GM10847 (cell line): ENCODE data around the gene MTHFD2L.

Source experiments
- POLR2A ChIP-seq: IDR thresholded peaks from 2 replicates; pipeline ENCODE4 v1.6.1; 2011; ENCODE audit not compliant: insufficient read length; ENCODE audit errors: extremely low read depth

MTHFD2L gene

DNA sequence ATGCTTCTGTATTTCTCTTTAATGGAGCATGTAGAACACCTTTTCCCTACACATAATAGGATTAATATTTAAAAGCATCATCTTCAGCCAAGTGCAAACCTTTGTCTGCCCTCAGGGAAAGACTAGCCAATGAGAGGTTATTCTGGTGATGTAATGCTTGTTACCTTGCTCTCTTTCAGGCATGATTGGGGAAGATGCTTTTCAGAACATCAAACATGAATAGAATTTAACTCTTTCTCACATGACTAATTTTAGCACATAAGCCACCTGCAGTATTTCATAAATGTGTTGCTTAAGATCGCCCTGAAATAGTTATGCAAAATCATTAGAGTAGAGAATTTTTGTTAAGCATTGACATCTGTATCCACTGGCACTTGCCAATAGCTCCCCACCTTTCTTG lies 139.6 kb downstream of the MTHFD2L start:
- no peak for TF ChIP-seq POLR2A

DNA sequence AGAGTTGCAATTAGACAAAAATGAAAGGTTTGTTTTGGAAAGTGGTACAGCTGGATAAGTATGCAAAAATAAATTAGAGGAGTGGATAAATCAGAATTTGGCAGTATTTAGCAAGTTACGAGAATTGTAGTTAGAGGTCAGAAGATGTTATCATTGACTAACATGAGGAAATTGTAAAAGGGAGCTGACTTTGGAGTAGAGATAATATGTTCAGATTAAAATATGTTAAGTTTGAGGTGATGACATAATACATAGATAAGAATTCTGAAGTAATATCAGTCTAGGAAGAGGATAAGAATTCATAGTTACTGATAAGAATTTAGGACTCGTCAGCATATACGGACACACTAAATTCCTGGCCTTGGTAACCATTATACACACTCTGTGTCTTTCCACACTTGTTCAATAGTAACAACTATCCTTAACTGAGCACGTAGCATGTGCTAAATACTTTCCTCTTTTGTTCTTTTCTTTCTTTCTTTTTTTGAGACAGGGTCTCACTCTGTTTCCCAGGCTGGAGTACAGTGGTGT lies 146.2 kb downstream of the MTHFD2L start:
- no peak for TF ChIP-seq POLR2A

DNA sequence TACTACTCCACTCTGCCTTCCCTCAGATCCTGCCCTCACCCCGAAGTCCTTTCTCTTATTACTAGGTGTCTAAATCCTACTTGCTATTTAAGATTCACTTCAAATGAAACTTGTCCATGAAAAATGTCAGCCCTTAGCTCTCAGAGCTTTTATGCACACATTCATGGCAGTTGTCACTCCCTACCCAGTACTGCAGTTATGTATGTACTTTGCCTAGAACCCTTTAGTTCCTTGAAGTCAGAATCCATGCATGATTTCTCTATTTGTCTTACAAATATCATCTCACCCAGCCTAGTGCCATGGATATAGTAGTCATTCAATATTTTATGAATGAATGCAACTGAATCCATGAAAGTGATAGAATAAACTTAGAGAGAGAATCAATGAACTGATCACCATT lies 147.1 kb downstream of the MTHFD2L start:
- TF ChIP-seq POLR2A: no peak

DNA sequence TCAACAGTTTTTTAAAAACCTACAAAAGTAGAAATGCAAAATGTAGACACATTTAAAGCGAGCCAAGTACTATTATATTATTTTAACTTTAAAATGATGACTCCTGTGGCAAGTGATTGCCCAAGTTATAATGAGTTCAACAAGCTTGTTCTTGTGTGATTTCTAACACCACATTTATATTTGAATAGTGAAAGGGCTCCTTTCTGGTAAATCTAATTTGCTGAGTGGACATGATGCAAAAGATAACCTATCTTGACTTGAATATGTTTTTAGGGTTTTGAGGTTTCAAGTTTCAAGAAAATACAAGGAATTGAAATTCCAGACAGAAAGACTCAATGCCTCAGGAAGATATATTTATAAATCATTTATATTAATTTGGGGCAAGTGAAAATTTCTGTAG lies 149.3 kb downstream of the MTHFD2L start:
- no peak for TF ChIP-seq POLR2A

DNA sequence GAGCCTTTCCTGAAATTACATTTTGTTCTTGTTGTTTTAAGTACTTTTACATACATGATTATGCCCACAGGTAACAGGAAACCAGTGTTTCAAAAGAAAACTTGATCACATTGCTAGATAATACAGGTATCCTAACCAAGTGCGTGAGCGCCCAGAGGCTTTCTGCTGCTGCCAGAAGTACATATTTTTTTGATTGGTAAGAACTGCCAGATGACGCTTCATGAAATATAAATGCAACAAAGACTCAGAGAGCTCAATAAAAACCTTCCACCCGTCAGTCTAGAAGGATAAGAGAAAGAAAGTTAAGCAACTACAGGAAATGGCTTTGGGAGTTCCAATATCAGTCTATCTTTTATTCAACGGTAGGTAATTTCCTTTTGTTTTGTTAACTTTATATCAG lies 150.3 kb downstream of the MTHFD2L start, which contains the start of gene EPGN:
Gene EPGN (plus strand): TSS at position 256 of the 400 bp plus-strand sequence. CDS start 64 bp downstream, at position 320.
- TF ChIP-seq POLR2A: no peak

DNA sequence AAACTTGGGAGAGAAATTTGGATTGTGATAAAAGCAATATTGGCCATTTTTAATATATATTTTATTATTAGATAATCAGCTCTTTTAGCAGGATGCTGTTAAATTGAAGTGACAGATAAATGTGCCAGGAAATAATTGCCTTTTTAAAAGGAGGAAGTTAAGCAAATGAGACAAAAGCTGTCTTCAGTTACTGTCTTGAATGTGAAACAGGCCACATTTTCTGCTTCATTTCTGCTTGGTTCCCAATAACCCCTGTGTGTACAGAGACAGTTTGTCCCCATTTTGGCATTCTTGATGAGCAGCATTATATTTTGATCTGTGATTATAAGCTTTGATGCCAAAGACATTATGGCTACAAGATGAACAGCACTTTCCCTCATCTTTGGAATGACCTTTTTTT lies 151.3 kb downstream of the MTHFD2L start:
- TF ChIP-seq POLR2A: no peak

DNA sequence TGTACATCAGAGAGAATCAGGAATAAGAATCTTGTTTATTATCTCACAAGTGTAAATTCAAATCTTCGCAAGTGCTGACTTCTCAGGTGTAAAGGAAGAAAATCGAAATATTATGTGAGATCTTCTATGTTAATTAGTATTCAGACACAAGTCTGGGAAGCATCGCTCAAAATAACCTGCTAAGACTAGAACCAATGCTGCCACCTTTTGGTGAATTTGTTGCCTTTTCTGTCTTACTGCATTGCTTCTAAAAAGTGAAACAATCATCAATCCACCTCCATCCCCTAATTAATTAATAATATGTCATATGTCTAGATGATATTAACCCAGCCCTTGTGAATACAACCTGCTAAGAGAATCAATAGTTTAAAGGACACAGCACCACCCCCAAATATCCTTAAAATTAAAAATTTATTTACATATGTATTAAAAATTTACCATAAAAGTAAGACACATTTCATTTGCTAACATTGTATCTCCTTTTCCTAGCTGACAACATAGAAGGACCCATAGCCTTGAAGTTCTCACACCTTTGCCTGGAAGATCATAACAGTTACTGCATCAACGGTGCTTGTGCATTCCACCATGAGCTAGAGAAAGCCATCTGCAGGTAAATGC lies 153.9 kb downstream of the MTHFD2L start:
- no peak for TF ChIP-seq POLR2A

DNA sequence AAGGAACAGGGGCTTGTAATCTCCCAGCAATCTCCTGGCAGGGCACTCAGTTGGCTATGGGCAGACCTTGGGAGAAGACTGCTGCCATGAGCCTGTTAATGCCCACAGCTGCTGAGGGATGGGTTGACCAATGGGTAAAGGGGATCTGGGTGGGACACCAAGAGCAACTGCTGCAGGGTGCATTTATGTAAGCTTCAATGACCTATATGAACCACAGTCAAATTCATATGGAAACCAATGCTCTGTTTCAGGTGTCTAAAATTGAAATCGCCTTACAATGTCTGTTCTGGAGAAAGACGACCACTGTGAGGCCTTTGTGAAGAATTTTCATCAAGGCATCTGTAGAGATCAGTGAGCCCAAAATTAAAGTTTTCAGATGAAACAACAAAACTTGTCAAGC lies 156.4 kb downstream of the MTHFD2L start:
- TF ChIP-seq POLR2A: no peak

DNA sequence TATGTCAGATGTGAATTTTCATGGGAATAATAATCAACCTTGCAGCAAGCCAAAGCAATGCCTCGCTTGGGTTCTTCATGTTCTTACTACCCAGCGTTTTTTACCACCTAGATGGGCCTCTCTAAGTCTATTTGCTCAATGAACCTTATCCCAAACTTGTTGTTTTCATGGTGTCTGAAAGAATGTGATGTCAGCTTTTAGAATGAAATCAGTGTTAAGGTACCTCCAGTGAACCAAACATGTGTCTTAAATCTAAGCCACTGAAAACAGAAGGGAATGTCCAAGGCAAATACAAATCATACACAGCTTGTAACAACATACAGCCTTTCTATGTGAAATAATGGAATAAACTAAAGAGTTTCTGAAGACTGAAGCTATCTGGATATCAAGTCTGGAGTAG lies 157.0 kb downstream of the MTHFD2L start:
- no peak for TF ChIP-seq POLR2A

DNA sequence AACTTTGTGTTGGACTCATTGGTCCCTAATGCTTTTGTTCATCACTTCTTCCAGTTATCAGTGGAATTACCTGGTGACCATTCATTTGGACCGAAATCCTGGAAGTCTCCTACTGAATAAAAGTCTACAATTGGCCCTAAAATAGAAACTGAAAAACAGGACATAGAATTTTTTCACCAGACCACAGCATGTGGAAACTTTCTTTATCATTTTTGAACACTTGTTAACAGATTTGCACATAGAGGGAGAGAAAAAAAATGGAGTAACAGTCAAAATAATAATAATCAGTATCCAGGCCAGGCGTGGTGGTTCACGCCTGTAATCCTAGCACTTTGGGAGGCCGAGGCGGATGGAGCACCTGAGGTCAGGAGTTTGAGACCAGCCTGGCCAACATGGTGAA lies 157.5 kb downstream of the MTHFD2L start:
- TF ChIP-seq POLR2A: no peak

DNA sequence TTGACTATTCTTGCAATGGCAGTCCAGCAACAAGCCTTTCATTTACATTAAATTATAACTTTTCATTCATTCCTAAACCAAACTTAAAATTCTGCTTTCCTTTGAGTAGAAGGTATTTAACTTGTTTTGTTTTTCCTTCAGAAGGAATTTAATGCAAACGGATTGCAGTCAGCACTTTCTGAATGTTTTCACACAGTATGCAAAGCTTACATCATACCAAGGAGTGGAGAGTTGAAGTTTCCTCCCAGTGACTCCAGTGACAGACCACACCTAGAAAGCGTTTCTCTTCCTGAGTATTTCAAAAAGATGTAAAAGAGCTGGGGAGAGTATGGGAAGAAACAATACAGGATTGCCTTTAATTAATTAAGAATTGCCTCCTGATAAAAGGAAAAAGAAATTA lies 158.5 kb downstream of the MTHFD2L start:
- no peak for TF ChIP-seq POLR2A

DNA sequence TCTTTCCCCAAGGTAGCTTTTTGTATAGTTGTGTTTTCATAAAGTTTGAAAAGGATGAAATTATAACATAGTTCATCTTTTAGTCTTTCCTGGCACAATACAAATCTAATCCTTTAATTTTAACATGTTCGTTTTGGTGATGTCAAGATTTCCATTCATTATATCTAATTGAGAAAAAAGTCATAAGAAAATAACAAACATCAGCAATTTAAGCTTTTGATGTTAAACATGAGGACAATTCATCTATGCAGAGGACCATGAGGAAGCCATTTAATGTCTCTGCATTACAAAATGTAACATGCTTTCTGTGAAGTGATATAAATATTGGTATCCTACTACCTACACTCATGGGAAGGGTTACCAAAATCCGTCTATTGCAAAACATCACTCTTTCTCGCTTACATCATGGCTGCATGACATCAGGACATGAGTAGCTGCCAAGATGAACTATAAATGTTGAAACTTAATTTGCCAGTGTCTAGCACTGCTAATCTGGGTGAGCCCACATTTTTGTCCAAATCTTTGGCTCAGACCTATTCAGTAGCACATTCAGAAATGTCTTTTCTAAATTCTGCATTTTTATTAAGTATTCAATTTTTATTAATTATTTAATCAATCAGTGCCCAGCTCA lies 159.8 kb downstream of the MTHFD2L start:
- TF ChIP-seq POLR2A: no peak

DNA sequence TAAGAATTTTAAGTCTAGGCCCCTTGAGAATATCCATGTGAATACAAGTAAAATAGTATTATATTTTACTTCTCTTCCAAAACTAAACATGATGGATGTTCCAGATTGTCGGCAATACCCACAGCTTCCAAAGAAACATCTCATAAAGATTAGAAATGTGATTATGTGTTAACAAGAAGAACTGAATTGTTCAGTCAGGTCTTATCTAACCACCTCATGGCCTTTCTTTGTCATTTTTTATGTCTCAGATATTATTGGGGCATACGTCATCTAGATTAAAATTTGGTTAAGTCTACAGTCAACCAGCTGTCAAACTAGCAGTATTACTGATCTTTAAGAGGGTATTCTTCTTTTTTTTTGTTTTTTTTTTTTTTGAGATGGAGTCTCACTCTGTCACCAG lies 160.4 kb downstream of the MTHFD2L start:
- no peak for TF ChIP-seq POLR2A

DNA sequence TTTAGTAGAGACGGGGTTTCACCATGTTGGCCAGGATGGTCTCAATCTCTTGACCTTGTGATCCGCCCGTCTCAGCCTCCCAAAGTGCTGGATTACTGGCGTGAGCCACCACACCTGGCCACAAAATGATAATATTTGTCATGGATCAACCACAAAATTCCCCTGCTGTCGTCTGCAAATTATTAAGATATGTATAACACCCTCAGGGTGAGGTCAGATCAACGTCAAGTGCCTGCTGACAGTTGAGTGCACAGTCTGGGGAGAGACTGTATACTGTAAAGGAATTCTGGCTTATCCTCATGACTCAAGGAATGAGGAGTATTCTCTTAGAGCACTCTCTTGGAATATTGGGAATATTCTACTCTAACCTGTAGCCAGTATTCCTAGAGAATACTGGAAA lies 161.6 kb downstream of the MTHFD2L start:
- TF ChIP-seq POLR2A: no peak

DNA sequence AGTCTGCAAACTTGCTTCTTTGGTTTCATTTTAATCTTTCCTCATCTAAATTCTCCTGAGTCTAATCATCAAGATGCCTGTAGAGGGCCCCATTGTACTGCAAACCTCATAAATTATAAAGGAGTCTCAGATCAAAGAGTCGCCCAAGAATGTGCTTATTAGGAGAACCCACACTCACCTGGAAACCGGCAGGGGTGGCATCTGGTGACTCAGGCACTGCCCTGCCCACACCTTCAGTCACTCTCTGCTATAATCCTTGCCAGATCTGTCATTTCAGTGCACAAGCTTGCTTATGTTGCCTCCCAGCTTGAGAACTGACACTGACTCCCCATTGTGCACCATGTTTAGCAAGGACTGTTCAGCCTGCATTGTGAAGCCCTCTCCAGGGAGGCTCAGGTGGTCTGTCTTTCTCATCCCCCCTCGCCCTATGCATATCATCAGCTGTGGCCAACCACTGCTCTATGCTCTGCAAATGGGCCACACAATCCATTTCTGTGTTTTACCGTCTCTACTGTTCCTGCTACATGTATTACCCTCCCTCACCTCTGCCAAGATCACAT lies 162.7 kb downstream of the MTHFD2L start:
- TF ChIP-seq POLR2A: no peak

DNA sequence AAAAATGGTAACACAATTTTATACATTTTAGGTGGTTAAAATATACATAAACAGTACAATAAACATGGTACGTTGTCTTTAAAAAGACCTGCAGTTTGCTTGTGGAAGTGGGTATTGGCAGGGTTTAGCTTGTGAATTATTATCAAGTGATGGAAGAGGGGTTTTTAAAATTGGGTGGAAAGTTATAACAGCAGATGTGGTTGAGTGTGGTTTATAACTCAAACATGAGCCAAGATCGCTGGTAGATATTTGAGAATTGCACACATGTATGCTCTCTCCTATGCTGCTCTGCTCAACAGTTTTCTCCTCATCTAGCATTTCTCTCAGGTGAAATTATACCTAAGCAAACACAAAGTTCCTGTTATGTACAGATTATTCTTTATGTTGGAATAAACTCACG lies 164.4 kb downstream of the MTHFD2L start:
- no peak for TF ChIP-seq POLR2A
